ENCODE measurements around the gene GRPEL1. TPM values are rescaled to one million over a fixed set of nuclear protein-coding genes. Genes with fewer than 3 reads are reported as not detected.

The GRPEL1 gene
- total and polyA plus RNA-seq, 10 of the 15 experiments (the other 5 are each of a cell fraction or from before 2014, with no cell fraction given) = 30.8 to 119 (median 67.6) TPM

- peak; percentile 16; the same call in 1 of the 2 replicates for TF ChIP-seq HDGF (IDR thresholded peaks at IDR 0.05)
- peak; percentile 51; the same call in 1 of the 2 replicates for TF ChIP-seq SMARCA5 (IDR thresholded peaks at IDR 0.05)
- TF ChIP-seq MTA3 (IDR thresholded peaks at IDR 0.05; ENCODE audit: borderline replicate concordance, low read length) = no peak
- TF ChIP-seq LARP7 (IDR thresholded peaks at IDR 0.05) = peak; percentile 51; the same call in 1 of the 2 replicates
Measured at GRCh38 chr4:7068279-7068842, 497 bp upstream of the GRPEL1 start (continued).

GRCh38 chr4:7067126-7067451 lies 775 bp downstream of the GRPEL1 start:
- WGBS (ENCODE audit: insufficient coverage, insufficient replicate concordance, low lambda C conversion rate, missing lambda C conversion rate) = 2% methylated on average over 13 of the region's 13 CpGs
- peak overlapping the region; percentile 67; the same call in 1 of the 2 replicates for H2AFZ ChIP-seq (ENCODE audit: control insufficient read depth, low read depth, low read length)

More at GRCh38 chr4:7067126-7067451, 775 bp downstream of the GRPEL1 start:
- Histone ChIP-seq H3K4me3 (peak overlapping the region; percentile 68), H3K27me3 (replicated peaks in 1 of 2; ENCODE audit: control insufficient read depth in 2 of 2, insufficient read depth in 2 of 2, low read length in 1 of 2) (no peaks in the 10 kb centered on the region; a peak in 1 of 4 replicates), H3K9ac (ENCODE audit: control insufficient read depth, insufficient read depth, low read length) (peak overlapping the region; percentile 92), H3K4me1 (ENCODE audit: control insufficient read depth, insufficient read depth, low read length) (peaks cover 14% of the 10 kb centered on the region), H4K20me1 (ENCODE audit: control insufficient read depth, insufficient read depth) (peaks cover 3% of the 10 kb centered on the region; the same call in 1 of the 2 replicates), H3K4me2 (ENCODE audit: control insufficient read depth, insufficient read depth) (peak overlapping the region; percentile 97), H3K27ac (ENCODE audit: control insufficient read depth, insufficient read depth) (peak overlapping the region; percentile 84), H3K79me2 (ENCODE audit: control insufficient read depth, insufficient read depth, low read length) (peaks cover 38% of the 10 kb centered on the region), H3K9me3 (replicated peaks; ENCODE audit: control insufficient read depth, insufficient read depth, low read length) (no peaks in the 10 kb centered on the region), H3K36me3 (ENCODE audit: control insufficient read depth in 2 of 2, insufficient read depth in 2 of 2, low read length in 1 of 2) (peaks cover 3 to 11% of the 10 kb centered on the region in 2 experiments; a peak in 3 of 4 replicates)
- BruUV-seq (replicated peaks) = no TSS peak
- TF ChIP-seq GABPA (IDR thresholded peaks at IDR 0.05; ENCODE audit: low read depth) (no peak), SPI1 (IDR thresholded peaks at IDR 0.05; ENCODE audit: borderline replicate concordance, insufficient read depth, low read depth, low read length) (peak; percentile 18; the same call in 1 of the 2 replicates), EZH2 (IDR thresholded peaks at IDR 0.05; ENCODE audit: borderline replicate concordance, control insufficient read depth, low read depth, low read length) (no peak)
- intact Hi-C loops (cut with micrococcal nuclease; ENCODE audit: unreplicated experiment) = loop anchor here (5.0 kb wide), 1 partner anchor 285 kb away; the partner anchor contains the start of gene KIAA0232
- FAIRE-seq = peak; percentile 7
- ChIA-PET CTCF (interaction anchor here (1.1 to 11.2 kb wide), 9 partner anchors 10 to 348 kb away, joined by 3 to 210 read pairs (median 41); partner anchors contain the start of genes BLOC1S4, TADA2B and TBC1D14), RAD21 (ENCODE audit: unreplicated experiment) (interaction anchor here (0.7 to 6.0 kb wide), 12 partner anchors 9 to 492 kb away, joined by 3 to 87 read pairs (median 6); partner anchors contain the start of genes MAN2B2, TADA2B and TBC1D14), POLR2A (interaction anchor here (0.6 to 6.5 kb wide), 14 partner anchors 10 to 660 kb away, joined by 3 to 88 read pairs (median 4); partner anchors contain the start of genes TADA2B and TBC1D14), SMC1A (ENCODE audit: uncharacterized antibody, unreplicated experiment) (interaction anchor here (0.9 to 7.2 kb wide), 14 partner anchors 8 to 349 kb away, joined by 3 to 79 read pairs (median 4); partner anchors contain the start of gene TADA2B)
- in situ Hi-C loops (cut with MboI) = no loop called here
- no peak for DNase-seq (ENCODE audit: low read depth, low spot score)
- ATAC-seq = no peak
